Omental fat pad (tissue), 4 donors: Measurements from ENCODE around the gene KTI12. TPM values are rescaled to one million over a fixed set of nuclear protein-coding genes. Genes with fewer than 3 reads are reported as not detected.
"Not testable (repeated sequence)": the region's sequence is repeated elsewhere in the genome, so short reads cannot be mapped to it uniquely, and the experiment has no call there.

ENCODE experiments used
- ATAC-seq: fragments of 150-250 bp; one replicate; pipeline ENCODE4 v1.9.1; 2016; ENCODE audit warnings: mild to moderate bottlenecking, moderate library complexity; ENCODE audit not compliant: low FRiP score
- DNase-seq: peaks from one replicate; pipeline ENCODE4 v3.0.0-alpha.2; 2019; ENCODE audit warnings: low spot score
- total RNA-seq, 4 donors: library from RNA; depleted of rRNA; stranded (reverse); fragments of >200 nt; gene quantifications; one replicate each; pipeline ENCODE4 v1.1.0, GENCODE V29; 2016
- TF ChIP-seq, protein P1 (sequence below), 3 donors: fragments of 450-650 bp; IDR thresholded peaks; one replicate each; pipeline ENCODE4 v1.5.1; 2016 to 2017; ENCODE audit warnings: antibody characterized with exemption in 3 of 3, mild to moderate bottlenecking in 3 of 3, moderate library complexity in 2 of 3

KTI12 gene
- total RNA-seq, 4 donors from 2014 or later, result 7.6 to 23.4 (median 10.2) TPM

DNA sequence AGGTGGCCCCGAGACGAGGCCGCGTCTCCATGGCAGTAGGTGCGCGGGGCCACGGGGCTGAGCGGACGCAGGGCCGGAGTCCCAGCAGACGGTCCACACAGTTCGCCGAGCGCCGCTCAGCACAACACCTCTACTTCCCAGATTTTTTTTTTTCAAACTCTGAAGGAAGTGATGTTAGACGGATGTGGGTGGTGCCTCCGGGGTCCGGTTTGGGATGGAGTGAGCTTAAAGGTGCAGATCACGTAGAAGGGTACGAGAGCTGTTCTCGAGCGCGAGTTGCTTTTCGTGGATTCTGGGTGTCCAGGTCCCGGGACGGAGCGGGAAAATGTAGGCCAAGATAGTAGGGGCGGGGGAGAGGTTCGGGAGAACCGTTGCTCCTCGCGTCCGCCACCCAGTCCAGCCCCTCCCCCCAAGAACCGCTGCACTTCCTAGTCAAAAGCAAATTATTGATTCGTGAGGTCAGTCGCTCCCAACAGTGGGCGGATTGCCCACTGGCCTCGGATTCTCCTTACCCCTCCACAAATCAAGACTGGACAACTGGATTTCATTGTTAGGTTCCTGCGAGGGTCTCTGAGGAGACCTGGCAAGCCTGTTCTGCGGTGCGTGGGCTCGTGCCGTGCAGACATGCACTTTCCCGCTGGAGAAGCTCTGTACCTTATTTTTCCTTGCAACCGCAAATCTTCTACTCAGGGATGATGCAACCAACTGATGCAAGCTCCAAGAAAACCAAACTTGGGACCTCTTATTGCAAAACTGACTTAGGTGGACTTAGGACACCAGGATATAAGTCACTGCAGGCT is 21.7 kb upstream of the KTI12 start, which contains the start of gene TXNDC12:
TSS of gene TXNDC12 (minus strand) at position 126 of the 800 bp plus-strand sequence. CDS start at position 31, 95 bp downstream.
- DNase-seq (peak; percentile 59), ATAC-seq (peak; percentile 82)
- TF ChIP-seq, protein P1, sequence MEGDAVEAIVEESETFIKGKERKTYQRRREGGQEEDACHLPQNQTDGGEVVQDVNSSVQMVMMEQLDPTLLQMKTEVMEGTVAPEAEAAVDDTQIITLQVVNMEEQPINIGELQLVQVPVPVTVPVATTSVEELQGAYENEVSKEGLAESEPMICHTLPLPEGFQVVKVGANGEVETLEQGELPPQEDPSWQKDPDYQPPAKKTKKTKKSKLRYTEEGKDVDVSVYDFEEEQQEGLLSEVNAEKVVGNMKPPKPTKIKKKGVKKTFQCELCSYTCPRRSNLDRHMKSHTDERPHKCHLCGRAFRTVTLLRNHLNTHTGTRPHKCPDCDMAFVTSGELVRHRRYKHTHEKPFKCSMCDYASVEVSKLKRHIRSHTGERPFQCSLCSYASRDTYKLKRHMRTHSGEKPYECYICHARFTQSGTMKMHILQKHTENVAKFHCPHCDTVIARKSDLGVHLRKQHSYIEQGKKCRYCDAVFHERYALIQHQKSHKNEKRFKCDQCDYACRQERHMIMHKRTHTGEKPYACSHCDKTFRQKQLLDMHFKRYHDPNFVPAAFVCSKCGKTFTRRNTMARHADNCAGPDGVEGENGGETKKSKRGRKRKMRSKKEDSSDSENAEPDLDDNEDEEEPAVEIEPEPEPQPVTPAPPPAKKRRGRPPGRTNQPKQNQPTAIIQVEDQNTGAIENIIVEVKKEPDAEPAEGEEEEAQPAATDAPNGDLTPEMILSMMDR (IDR thresholded peaks at IDR 0.05), result no peak

DNA sequence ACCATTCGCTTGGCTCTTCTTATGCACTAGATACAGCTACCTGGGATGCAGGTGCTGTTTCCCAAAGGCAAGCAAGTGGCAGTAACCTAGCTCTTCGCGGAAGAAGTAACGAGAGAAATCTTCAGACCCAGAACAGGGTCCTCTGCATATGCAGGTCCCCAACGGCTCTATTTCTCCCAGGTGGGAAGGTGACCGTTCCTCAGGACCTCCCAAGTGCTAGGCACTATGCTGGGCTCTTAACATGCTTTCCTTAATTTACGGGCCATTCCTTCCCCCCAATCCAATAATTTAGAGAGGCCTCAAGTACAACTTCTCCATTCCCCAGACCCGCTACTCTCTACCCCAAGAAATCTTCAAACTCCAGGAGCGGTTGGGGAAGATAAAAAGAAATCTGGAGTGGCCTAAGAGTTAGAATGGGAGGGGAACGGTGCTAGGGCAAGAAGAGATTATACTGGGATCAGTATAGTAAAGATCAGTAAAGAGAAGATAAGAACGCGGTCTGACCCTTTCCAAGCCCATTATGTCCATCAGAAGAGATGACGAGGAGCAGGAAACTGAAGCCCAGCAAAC is 21.0 kb upstream of the KTI12 start:
- no peak for DNase-seq
- TF ChIP-seq, protein P1 (IDR thresholded peaks at IDR 0.05), result no peak
- ATAC-seq, result no peak

GRCh38 chr1:52053862-52054261 is 20.3 kb upstream of the KTI12 start:
- ATAC-seq, result no peak
- no peak for DNase-seq
- TF ChIP-seq, protein P1 (IDR thresholded peaks at IDR 0.05), result no peak

GRCh38 chr1:52049337-52049736 is 15.7 kb upstream of the KTI12 start:
- ATAC-seq, DNase-seq: not testable (repeated sequence)

- not testable (repeated sequence) for ATAC-seq, DNase-seq
Observed at GRCh38 chr1:52045666-52046195, 12.1 kb upstream of the KTI12 start.

GRCh38 chr1:52045236-52045635 is 11.6 kb upstream of the KTI12 start:
- DNase-seq, result no peak
- TF ChIP-seq, protein P1 (IDR thresholded peaks at IDR 0.05), result no peak
- no peak for ATAC-seq

DNA sequence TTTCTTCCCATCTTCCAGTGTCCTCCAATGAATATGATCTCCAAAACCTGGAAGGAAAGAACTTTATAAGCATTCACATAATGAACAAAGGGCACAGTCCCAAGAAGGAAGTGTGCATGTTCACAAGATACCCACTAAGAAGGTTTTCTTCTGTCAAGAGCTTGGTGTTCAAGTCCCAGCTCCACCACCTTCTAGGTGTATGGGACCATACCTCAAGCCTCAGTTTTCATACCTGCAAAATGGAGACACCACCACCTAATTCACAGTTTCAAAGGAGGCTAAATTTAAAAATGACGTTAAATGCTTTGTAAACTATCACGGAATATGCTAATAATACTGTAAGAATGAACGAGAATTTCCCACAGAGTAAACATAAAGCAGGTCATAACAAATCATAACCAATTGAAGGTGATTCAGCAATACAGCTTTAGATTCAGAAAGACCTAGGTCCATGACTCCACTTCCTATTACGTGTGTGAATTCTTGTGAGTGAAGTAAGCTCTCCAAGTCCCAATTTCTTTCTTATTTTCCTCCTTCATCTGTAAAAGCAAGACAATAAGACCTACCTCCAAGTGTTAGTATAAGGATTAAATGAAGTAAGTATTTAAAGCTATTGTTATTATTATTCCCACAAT is 8.1 kb upstream of the KTI12 start:
- DNase-seq (no peak), ATAC-seq (no peak)
- TF ChIP-seq, protein P1 (IDR thresholded peaks at IDR 0.05), result no peak
